ENCODE results near the gene ANXA3. TPM values are rescaled to one million over a fixed set of nuclear protein-coding genes. Genes with fewer than 3 reads are reported as not detected.

Gene ANXA3
- total RNA-seq, 4 donors from 2014 or later = 14.2 to 49.6 (median 30.4) TPM

DNA sequence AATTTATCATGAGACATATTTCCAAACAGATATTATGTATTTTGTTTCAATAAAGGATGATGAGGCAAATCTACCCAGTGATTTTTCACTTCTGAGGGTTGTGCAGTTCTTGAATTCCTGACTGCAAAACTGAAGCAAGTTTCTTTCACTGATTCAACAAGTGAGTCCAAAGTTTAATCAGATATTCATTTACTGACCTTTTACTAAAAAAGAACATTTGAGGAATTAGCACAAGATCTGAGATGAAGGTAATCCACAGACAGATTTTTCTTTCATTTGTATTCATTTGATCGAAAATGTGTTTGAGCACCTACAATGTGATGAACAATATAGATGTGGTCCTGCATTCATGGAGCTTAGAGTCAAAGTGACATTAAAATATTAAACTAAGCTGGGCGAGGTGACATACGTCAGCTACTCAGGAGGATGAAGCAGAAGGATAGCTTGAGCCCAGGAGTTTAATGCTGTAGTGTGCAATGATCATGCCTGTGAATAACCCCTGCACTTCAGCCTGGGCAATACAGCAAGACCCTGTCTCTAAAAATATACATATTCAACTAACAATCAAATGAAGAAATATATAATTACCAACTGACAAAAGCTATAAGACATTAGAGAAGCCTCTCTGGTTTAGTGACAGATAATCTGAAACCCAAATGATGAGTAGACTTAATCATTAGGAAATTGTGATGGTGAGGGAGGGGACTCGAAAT is 76.6 kb downstream of the ANXA3 start:
- Histone ChIP-seq H3K4me1 (peaks cover 4 to 19% (median 11%) of the 10 kb centered on the region in 4 donors), H3K36me3 (no peaks in the 10 kb centered on the region), H3K27ac (no peak overlapping the region), H3K27me3 (no peaks in the 10 kb centered on the region), H3K9me3 (no peaks in the 10 kb centered on the region), H3K4me3 (no peak overlapping the region)
- TF ChIP-seq EP300 (IDR thresholded peaks at IDR 0.05; ENCODE audit: low read depth) (no peak), POLR2A (IDR thresholded peaks at IDR 0.05) (no peak), POLR2AphosphoS5 (IDR thresholded peaks at IDR 0.05) (no peak)
- TF ChIP-seq, protein P1, sequence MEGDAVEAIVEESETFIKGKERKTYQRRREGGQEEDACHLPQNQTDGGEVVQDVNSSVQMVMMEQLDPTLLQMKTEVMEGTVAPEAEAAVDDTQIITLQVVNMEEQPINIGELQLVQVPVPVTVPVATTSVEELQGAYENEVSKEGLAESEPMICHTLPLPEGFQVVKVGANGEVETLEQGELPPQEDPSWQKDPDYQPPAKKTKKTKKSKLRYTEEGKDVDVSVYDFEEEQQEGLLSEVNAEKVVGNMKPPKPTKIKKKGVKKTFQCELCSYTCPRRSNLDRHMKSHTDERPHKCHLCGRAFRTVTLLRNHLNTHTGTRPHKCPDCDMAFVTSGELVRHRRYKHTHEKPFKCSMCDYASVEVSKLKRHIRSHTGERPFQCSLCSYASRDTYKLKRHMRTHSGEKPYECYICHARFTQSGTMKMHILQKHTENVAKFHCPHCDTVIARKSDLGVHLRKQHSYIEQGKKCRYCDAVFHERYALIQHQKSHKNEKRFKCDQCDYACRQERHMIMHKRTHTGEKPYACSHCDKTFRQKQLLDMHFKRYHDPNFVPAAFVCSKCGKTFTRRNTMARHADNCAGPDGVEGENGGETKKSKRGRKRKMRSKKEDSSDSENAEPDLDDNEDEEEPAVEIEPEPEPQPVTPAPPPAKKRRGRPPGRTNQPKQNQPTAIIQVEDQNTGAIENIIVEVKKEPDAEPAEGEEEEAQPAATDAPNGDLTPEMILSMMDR (IDR thresholded peaks at IDR 0.05) = no peak
- intact Hi-C loops (cut with DNase I; ENCODE audit: low total_unique reads) (no loop called here), in situ Hi-C loops (cut with MboI; ENCODE audit: low pct_ligation_motif_present in 1 of 4, low pct_unique_long_range_greater_than_20kb in 1 of 4, low sequenced_read_pairs in 3 of 4) (no loop called here)
- 91 to 94% methylated on average over 4 of the region's 4 CpGs for WGBS, 2 donors (ENCODE audit: low coverage in 1 of 2)
- DNase-seq = no peak

DNA sequence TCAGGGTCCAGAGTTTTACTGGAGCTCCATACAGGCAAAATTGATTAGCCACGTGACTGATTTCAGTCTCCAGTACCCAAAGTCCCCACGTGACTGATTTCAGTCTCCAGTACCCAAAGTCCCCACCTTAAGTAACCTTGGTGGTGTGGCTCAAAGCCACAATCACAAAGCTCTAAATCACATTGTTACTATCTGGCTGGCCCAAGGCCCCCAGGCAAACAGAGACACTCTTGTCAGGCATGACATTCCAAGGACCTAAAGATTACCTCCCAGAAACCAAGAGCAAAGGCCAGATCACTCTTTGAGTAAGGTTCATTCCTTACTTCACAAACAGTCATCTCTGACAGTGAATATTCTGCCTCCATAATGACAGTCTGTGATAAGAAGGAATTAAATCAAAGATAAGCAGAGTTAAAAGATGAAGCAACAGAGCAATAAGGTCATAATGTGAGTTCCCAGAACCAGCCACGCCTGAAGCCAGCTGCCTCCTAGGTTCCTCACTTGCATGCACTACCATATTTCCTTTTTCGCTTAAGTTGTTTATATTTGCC is 78.5 kb downstream of the ANXA3 start:
- Histone ChIP-seq H3K27ac (peak overlapping the region; percentile 54 to 70 (median 60)), H3K9me3 (no peaks in the 10 kb centered on the region), H3K4me3 (no peak overlapping the region), H3K36me3 (no peaks in the 10 kb centered on the region), H3K4me1 (peaks cover 4 to 19% (median 11%) of the 10 kb centered on the region in 4 donors), H3K27me3 (no peaks in the 10 kb centered on the region)
- intact Hi-C loops (cut with DNase I; ENCODE audit: low total_unique reads) (no loop called here), in situ Hi-C loops (cut with MboI; ENCODE audit: low pct_ligation_motif_present in 1 of 4, low pct_unique_long_range_greater_than_20kb in 1 of 4, low sequenced_read_pairs in 3 of 4) (no loop called here)
- 27 to 30% methylated on average over 3 to 4 of the region's 4 CpGs for WGBS, 2 donors (ENCODE audit: low coverage in 1 of 2)
- DNase-seq = peak; percentile 54
- TF ChIP-seq POLR2AphosphoS5 (IDR thresholded peaks at IDR 0.05) (peak in 1 of 3 donors; percentile 65), POLR2A (IDR thresholded peaks at IDR 0.05) (no peak), EP300 (IDR thresholded peaks at IDR 0.05; ENCODE audit: low read depth) (no peak)
- TF ChIP-seq, protein P1 (IDR thresholded peaks at IDR 0.05) = no peak

DNA sequence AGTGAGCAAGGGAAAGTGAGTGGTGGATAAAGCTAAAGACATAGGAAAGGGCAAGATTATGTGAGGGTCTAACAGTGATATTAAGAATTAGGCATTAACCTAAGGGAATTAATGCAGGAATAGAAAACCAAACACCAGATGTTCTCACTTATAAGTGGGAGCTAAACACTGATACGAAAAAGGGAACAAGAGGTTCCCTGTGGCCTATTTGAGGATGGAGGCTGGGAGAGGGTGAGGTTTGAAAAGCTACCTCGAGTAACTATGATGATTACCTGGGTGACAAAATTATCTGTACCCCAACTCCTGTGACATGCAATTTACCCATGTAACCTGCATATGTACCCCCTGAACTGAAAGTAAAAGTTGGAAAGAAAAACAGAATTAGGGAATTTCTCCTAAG is 79.0 kb downstream of the ANXA3 start:
- WGBS, 2 donors (ENCODE audit: low coverage in 1 of 2) = 76 to 100% methylated on average over 1 to 2 of the region's 2 CpGs
- no peaks in the 10 kb centered on the region for H3K9me3 ChIP-seq

DNA sequence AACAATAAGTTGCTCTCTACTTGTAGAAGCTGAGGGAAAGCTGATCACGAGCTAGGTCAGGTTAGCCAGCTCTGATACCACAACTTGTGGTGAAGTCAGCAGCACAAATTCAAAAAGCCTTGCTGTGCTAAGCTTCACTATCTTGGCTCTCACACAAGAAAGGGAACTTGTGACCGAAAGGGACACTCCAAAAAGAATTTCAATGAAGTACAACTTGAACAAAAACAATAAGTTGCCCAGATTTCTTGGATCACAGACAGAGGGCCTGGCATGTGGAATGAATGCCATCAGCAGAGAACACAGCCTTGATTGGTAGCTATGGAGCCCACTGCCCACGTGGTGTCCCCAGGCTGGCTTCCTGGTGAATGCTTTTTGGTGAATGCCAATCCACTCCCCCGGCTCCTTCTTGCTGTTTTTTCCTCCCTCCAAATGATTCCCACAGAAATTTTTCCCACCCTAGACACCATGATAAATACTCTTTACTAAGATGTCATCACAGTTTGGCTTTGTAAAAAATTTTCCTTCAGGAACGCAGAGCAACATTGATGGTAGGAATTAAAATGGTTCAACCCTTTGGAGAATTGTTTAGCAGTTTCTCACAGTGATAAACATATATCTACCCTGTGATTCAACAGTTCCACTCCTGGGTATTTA is 82.6 kb downstream of the ANXA3 start:
- intact Hi-C loops (cut with DNase I; ENCODE audit: low total_unique reads) = no loop called here
- peak overlapping the region in 2 of 4 donors; percentile 12 to 20 for H3K27ac ChIP-seq
- 74 to 85% methylated on average over 3 to 5 of the region's 5 CpGs for WGBS, 2 donors (ENCODE audit: low coverage in 1 of 2)

More for the DNA sequence above, 79.0 kb downstream of the ANXA3 start:
- H3K27ac ChIP-seq = peak overlapping the region in 3 of 4 donors; percentile 54 to 70 (median 65)
- TF ChIP-seq EP300 (IDR thresholded peaks at IDR 0.05; ENCODE audit: low read depth) (no peak), POLR2A (IDR thresholded peaks at IDR 0.05) (no peak), POLR2AphosphoS5 (IDR thresholded peaks at IDR 0.05) (no peak)
- TF ChIP-seq, protein P1 (IDR thresholded peaks at IDR 0.05) = no peak
- DNase-seq = no peak
- no peaks in the 10 kb centered on the region for H3K27me3 ChIP-seq
- in situ Hi-C loops (cut with MboI; ENCODE audit: low pct_ligation_motif_present in 1 of 4, low pct_unique_long_range_greater_than_20kb in 1 of 4, low sequenced_read_pairs in 3 of 4) (no loop called here), intact Hi-C loops (cut with DNase I; ENCODE audit: low total_unique reads) (no loop called here)
- H3K4me3 ChIP-seq = no peak overlapping the region
- no peaks in the 10 kb centered on the region for H3K36me3 ChIP-seq
- peaks cover 4 to 19% (median 11%) of the 10 kb centered on the region in 4 donors for H3K4me1 ChIP-seq

More for the DNA sequence above, 82.6 kb downstream of the ANXA3 start:
- no peak for TF ChIP-seq POLR2A (IDR thresholded peaks at IDR 0.05)
- no peak for TF ChIP-seq POLR2AphosphoS5 (IDR thresholded peaks at IDR 0.05)
- Histone ChIP-seq H3K9me3 (no peaks in the 10 kb centered on the region), H3K4me3 (no peak overlapping the region), H3K36me3 (no peaks in the 10 kb centered on the region), H3K4me1 (peaks cover 4 to 19% (median 11%) of the 10 kb centered on the region in 4 donors), H3K27me3 (no peaks in the 10 kb centered on the region)
- no peak for DNase-seq
- in situ Hi-C loops (cut with MboI; ENCODE audit: low pct_ligation_motif_present in 1 of 4, low pct_unique_long_range_greater_than_20kb in 1 of 4, low sequenced_read_pairs in 3 of 4) = no loop called here

Measured in transverse colon (tissue), 4 donors.